Measurements from ENCODE around the gene BTBD19. TPM values are rescaled to one million over a fixed set of nuclear protein-coding genes. Genes with fewer than 3 reads are reported as not detected.

The BTBD19 gene
- total and polyA plus RNA-seq, 2 of the 8 experiments (the other 6 are each of a cell fraction or from before 2014, with no cell fraction given) = 1.1 TPM

- no peak overlapping the region for H2BK12ac ChIP-seq (ENCODE audit: low read depth, low read length)
- no peak overlapping the region for H3K4me3 ChIP-seq (ENCODE audit: extremely low read depth in 1 of 4, insufficient read depth in 2 of 4, low read depth in 3 of 4, low read length in 4 of 4)
- no peak overlapping the region for H3K4me2 ChIP-seq (ENCODE audit: insufficient read depth in 1 of 2, low read depth in 2 of 2, low read length in 2 of 2)
- no peak overlapping the region for H2AFZ ChIP-seq (ENCODE audit: low read length)
- no peak overlapping the region for H3K23ac ChIP-seq (ENCODE audit: insufficient read length)
- DNase-seq (ENCODE audit: low read depth in 1 of 2, low spot score in 2 of 2) (no peak), FAIRE-seq (no peak)
- H4K8ac ChIP-seq (ENCODE audit: extremely low read depth, insufficient read depth, low read length) = no peak overlapping the region
- no peak overlapping the region for H3K56ac ChIP-seq (replicated peaks; ENCODE audit: insufficient read length, low read depth, low read length)
- H2BK15ac ChIP-seq (ENCODE audit: low read length) = no peak overlapping the region
- no peaks in the 10 kb centered on the region for H3K9me3 ChIP-seq (ENCODE audit: insufficient read depth in 2 of 2, low read depth in 1 of 2, low read length in 1 of 2)
- no peak overlapping the region for H3K4ac ChIP-seq (replicated peaks; ENCODE audit: insufficient read length, low read depth, low read length)
- peaks cover 0 to 18% (median 9%) of the 10 kb centered on the region in 4 experiments; a peak in 6 of 7 replicates for H3K4me1 ChIP-seq (replicated peaks in 1 of 4; ENCODE audit: control insufficient read depth in 3 of 4, insufficient read depth in 4 of 4, low read length in 3 of 4)
- no peak overlapping the region for H4K91ac ChIP-seq (replicated peaks; ENCODE audit: insufficient read length, low read length)
- H4K5ac ChIP-seq (ENCODE audit: insufficient read length, low read depth, low read length) = no peak overlapping the region
- peaks cover 0 to 3% (median 0%) of the 10 kb centered on the region in 4 experiments; a peak in 3 of 7 replicates for H3K27me3 ChIP-seq (replicated peaks in 1 of 4; ENCODE audit: control insufficient read depth in 3 of 4, extremely low read depth in 1 of 4, insufficient read depth in 3 of 4, low read length in 3 of 4)
- ChIA-PET CTCF (ENCODE audit: partially characterized antibody) (interaction anchor here (0.6 to 3.0 kb wide), 7 partner anchors 9 to 523 kb away, joined by 3 to 11 read pairs (median 3); no protein-coding TSS in a partner anchor), POLR2A (ENCODE audit: partially characterized antibody) (interaction anchor here (0.7 to 23.6 kb wide), 18 partner anchors 8 to 548 kb away, joined by 4 to 428 read pairs (median 15); partner anchors contain the start of genes BEST4, BTBD19, DYNLT4 and KIF2C)
- TF ChIP-seq ATF2 (IDR thresholded peaks at IDR 0.05; ENCODE audit: low read length) = 0 out of 2 replicates have a peak, but pooled peaks have one; percentile 20
- peak in 1 of 2 experiments; percentile 65; a peak in 2 of 3 replicates for TF ChIP-seq POLR2A (IDR thresholded peaks at IDR 0.05; ENCODE audit: control extremely low read depth in 1 of 2, low read depth in 2 of 2, low read length in 2 of 2)
- no peak for TF ChIP-seq SIX5 (IDR thresholded peaks at IDR 0.05; ENCODE audit: low read depth, low read length)
- peak; percentile 81 for TF ChIP-seq POLR2AphosphoS5 (IDR thresholded peaks at IDR 0.05; ENCODE audit: low read depth, low read length)
- TF ChIP-seq MAX (IDR thresholded peaks at IDR 0.05) = no peak
- TF ChIP-seq YY1 (IDR thresholded peaks at IDR 0.05; ENCODE audit: low read depth, low read length) = no peak
- H2BK20ac ChIP-seq (ENCODE audit: low read length) = no peak overlapping the region
- peaks cover 13 to 21% of the 10 kb centered on the region in 2 experiments for H4K20me1 ChIP-seq (replicated peaks in 1 of 2; ENCODE audit: control insufficient read depth in 1 of 2, insufficient read depth in 2 of 2, low read length in 2 of 2)
- no peak overlapping the region for H3K9ac ChIP-seq (replicated peaks in 1 of 4; ENCODE audit: extremely low read depth in 1 of 4, low read depth in 3 of 4, low read length in 3 of 4)
- peaks cover 24 to 54% (median 34%) of the 10 kb centered on the region in 4 experiments for H3K36me3 ChIP-seq (ENCODE audit: control insufficient read depth in 2 of 4, insufficient read depth in 4 of 4, low read length in 3 of 4)
- H2AK5ac ChIP-seq (ENCODE audit: low read depth, low read length) = no peak overlapping the region
- H2BK5ac ChIP-seq (ENCODE audit: low read depth, low read length) = no peak overlapping the region
- H2BK120ac ChIP-seq (replicated peaks; ENCODE audit: low read depth, low read length) = no peak overlapping the region
- H3K18ac ChIP-seq (ENCODE audit: extremely low read depth, low read length) = no peak overlapping the region
- no peak overlapping the region for H3K27ac ChIP-seq (ENCODE audit: low read depth, low read length)
- H3K79me1 ChIP-seq (ENCODE audit: low read depth, low read length) = peaks cover 3% of the 10 kb centered on the region; the same call in 1 of the 2 replicates
- peaks cover 12% of the 10 kb centered on the region for H3K23me2 ChIP-seq (ENCODE audit: low read depth, low read length)
- H3K14ac ChIP-seq (ENCODE audit: insufficient read length) = no peak overlapping the region
- peaks cover 15 to 30% of the 10 kb centered on the region in 2 experiments for H3K79me2 ChIP-seq (ENCODE audit: control insufficient read depth in 1 of 2, insufficient read depth in 2 of 2, low read length in 2 of 2)
- 93% methylated on average over 14 of the region's 14 CpGs; no CpG with 5 or more reads in 1 of the 2 experiments for WGBS, 2 experiments (ENCODE audit: extremely low coverage in 1 of 2, insufficient coverage in 1 of 2, insufficient read length in 1 of 2, insufficient replicate concordance in 2 of 2, low coverage in 1 of 2, low lambda C conversion rate in 2 of 2, missing lambda C conversion rate in 1 of 2)
These were observed 27.7 kb upstream of the BTBD19 start for GRCh38 chr1:44780583-44781121.

All from H1 (cell line).